Cardiac septum (tissue), 1 donor: ENCODE data around the gene OLFML2B. TPM values are rescaled to one million over a fixed set of nuclear protein-coding genes. Genes with fewer than 3 reads are reported as not detected.

Experiments used
- DNase-seq: peaks from one replicate; pipeline ENCODE4 v3.0.0-alpha.2; 2020; ENCODE audit warnings: low spot score
- intact Hi-C: fragments of 100-400 bp; cut with DNase I; formaldehyde crosslinking; loops from one replicate; pipeline ENCODE4 v1.14.0; 2022
- total RNA-seq: library from RNA; stranded (reverse); fragmentation: NEBNext Ultra II Directional; extraction: Animal tissue kit (Norgen Biotek cat#: 25700); gene quantifications from one replicate; pipeline ENCODE4 v1.2.1, GENCODE V29; 2021
- donor health status: DM: no; HTN: no; CAD: no.

The OLFML2B gene
- total RNA-seq, 1 donor from 2014 or later = 6.4 TPM

GRCh38 chr1:161954050-161954449, 69.6 kb downstream of the OLFML2B start:
- DNase-seq = no peak
- intact Hi-C loops = no loop called here

- intact Hi-C loops = no loop called here
- no peak for DNase-seq
These were observed 70.3 kb downstream of the OLFML2B start for GRCh38 chr1:161953256-161953920.

GRCh38 chr1:161952607-161953172, 71.0 kb downstream of the OLFML2B start:
- DNase-seq = no peak
- intact Hi-C loops = no loop called here

- intact Hi-C loops = no loop called here
- DNase-seq = no peak
These were observed 72.0 kb downstream of the OLFML2B start for GRCh38 chr1:161951646-161952045.

GRCh38 chr1:161950377-161950776, 73.3 kb downstream of the OLFML2B start:
- DNase-seq = no peak
- intact Hi-C loops = no loop called here

- DNase-seq = no peak
- intact Hi-C loops = no loop called here
These were observed 74.1 kb downstream of the OLFML2B start for GRCh38 chr1:161949548-161949947.

GRCh38 chr1:161948435-161948834, 75.2 kb downstream of the OLFML2B start:
- intact Hi-C loops = no loop called here
- DNase-seq = no peak

- intact Hi-C loops = no loop called here
These were observed 77.3 kb downstream of the OLFML2B start for GRCh38 chr1:161946071-161946987.

GRCh38 chr1:161945306-161946060, 78.2 kb downstream of the OLFML2B start:
- DNase-seq = no peak
- intact Hi-C loops = no loop called here

More at GRCh38 chr1:161946071-161946987, 77.3 kb downstream of the OLFML2B start:
- DNase-seq = no peak

GRCh38 chr1:161944381-161944780, 79.3 kb downstream of the OLFML2B start:
- no peak for DNase-seq

GRCh38 chr1:161943737-161944136, 79.9 kb downstream of the OLFML2B start:
- intact Hi-C loops = no loop called here
- DNase-seq = no peak

More at GRCh38 chr1:161944381-161944780, 79.3 kb downstream of the OLFML2B start:
- intact Hi-C loops = no loop called here

- intact Hi-C loops = no loop called here
- no peak for DNase-seq
These were observed 81.8 kb downstream of the OLFML2B start for GRCh38 chr1:161941726-161942436.

GRCh38 chr1:161940866-161941591, 82.6 kb downstream of the OLFML2B start:
- no peak for DNase-seq
- intact Hi-C loops = no loop called here

- DNase-seq = no peak
- intact Hi-C loops = no loop called here
These were observed 86.9 kb downstream of the OLFML2B start for GRCh38 chr1:161936786-161937185.

GRCh38 chr1:161935264-161935663, 88.4 kb downstream of the OLFML2B start:
- intact Hi-C loops = no loop called here
- no peak for DNase-seq

GRCh38 chr1:161933592-161934588, 89.8 kb downstream of the OLFML2B start:
- intact Hi-C loops = no loop called here
- DNase-seq = no peak
